ENCODE results near the gene CLIC3.

Gene CLIC3

DNA sequence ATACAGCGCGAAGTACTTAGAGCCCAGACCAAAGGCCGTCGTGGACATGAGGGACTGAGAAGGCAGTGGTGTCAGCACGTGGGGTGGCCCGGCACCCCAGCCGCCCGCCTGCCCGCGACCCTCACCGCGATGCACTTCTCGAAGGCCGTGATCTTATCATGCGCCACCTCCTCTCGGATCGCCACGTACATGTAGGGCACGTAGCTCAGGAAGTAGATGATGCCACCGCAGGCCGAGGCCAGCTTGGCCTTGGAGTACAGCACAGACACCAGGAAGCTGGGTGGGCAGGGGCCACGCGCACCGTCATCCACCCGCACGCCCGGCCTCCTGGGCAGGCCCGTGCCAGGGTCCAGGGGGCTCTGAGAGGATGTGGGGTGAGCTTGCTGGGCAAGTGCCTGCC is 20.7 kb upstream of the CLIC3 start:
- Histone ChIP-seq H3K4me1 (ENCODE audit: control insufficient read depth in 2 of 2, insufficient read depth in 2 of 2, low read length in 2 of 2) (peaks cover 4 to 7% of the 10 kb centered on the region in 2 donors), H3K27me3 (ENCODE audit: control insufficient read depth in 2 of 2, insufficient read depth in 2 of 2, low read length in 2 of 2) (no peaks in the 10 kb centered on the region), H3K36me3 (ENCODE audit: control insufficient read depth in 2 of 2, insufficient read depth in 2 of 2, low read length in 2 of 2) (peaks cover 15 to 18% of the 10 kb centered on the region in 2 donors), H3K27ac (ENCODE audit: low read depth in 2 of 2, low read length in 2 of 2) (no peak overlapping the region), H3K9me3 (ENCODE audit: control insufficient read depth in 2 of 2, low read length in 2 of 2) (no peaks in the 10 kb centered on the region), H3K9ac (ENCODE audit: low read depth in 1 of 2, low read length in 2 of 2) (no peak overlapping the region), H3K4me3 (ENCODE audit: low read length in 2 of 2) (no peak overlapping the region)

DNA sequence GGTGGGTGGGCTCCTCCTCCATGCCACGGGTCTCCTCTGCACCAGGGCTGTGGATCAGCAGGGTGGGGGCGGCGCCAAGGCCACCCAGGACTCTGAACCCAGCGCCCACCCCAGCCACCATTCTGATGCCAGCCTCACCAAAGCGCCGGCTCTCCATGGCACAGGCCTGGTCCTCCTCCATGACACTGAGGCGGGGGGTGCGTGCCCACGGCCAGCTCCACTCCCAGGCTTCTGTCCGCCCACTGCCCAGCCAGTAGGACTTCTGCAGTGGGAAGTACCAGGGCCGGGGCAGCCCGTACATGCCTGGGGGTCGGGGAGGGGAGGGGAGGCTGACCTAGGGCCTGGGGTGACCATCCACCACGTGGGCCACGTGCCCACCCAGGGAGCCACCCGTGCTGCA is 20.1 kb upstream of the CLIC3 start:
- Histone ChIP-seq H3K9me3 (ENCODE audit: control insufficient read depth in 2 of 2, low read length in 2 of 2) (no peaks in the 10 kb centered on the region), H3K9ac (ENCODE audit: low read depth in 1 of 2, low read length in 2 of 2) (no peak overlapping the region), H3K4me3 (ENCODE audit: low read length in 2 of 2) (no peak overlapping the region), H3K27ac (ENCODE audit: low read depth in 2 of 2, low read length in 2 of 2) (no peak overlapping the region), H3K4me1 (ENCODE audit: control insufficient read depth in 2 of 2, insufficient read depth in 2 of 2, low read length in 2 of 2) (peaks cover under 1 to 3% of the 10 kb centered on the region in 2 donors), H3K27me3 (ENCODE audit: control insufficient read depth in 2 of 2, insufficient read depth in 2 of 2, low read length in 2 of 2) (no peaks in the 10 kb centered on the region), H3K36me3 (ENCODE audit: control insufficient read depth in 2 of 2, insufficient read depth in 2 of 2, low read length in 2 of 2) (peaks cover 15 to 18% of the 10 kb centered on the region in 2 donors)

DNA sequence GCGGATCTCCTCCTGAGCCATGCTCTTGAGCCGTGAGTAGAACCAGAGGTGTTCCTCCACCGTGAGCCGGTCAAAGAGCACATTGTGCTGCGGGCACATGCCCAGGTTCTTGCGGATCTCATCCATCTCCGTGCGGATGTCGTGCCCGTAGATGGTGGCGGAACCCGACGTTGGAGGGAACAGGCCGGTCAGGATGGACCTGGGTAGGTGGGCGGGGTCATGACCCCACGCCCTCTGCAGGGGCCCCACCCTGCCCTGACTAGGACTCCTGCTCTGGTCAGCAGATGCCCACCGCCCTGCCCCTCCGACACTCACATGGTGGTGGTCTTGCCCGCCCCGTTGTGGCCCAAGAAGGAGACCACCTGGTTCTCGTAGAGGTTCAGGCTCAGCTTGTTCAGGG is 19.6 kb upstream of the CLIC3 start:
- Histone ChIP-seq H3K4me1 (ENCODE audit: control insufficient read depth in 2 of 2, insufficient read depth in 2 of 2, low read length in 2 of 2) (no peaks in the 10 kb centered on the region), H3K27me3 (ENCODE audit: control insufficient read depth in 2 of 2, insufficient read depth in 2 of 2, low read length in 2 of 2) (no peaks in the 10 kb centered on the region), H3K27ac (ENCODE audit: low read depth in 2 of 2, low read length in 2 of 2) (no peak overlapping the region), H3K9ac (ENCODE audit: low read depth in 1 of 2, low read length in 2 of 2) (no peak overlapping the region), H3K9me3 (ENCODE audit: control insufficient read depth in 2 of 2, low read length in 2 of 2) (no peaks in the 10 kb centered on the region), H3K4me3 (ENCODE audit: low read length in 2 of 2) (no peak overlapping the region), H3K36me3 (ENCODE audit: control insufficient read depth in 2 of 2, insufficient read depth in 2 of 2, low read length in 2 of 2) (peaks cover 15 to 18% of the 10 kb centered on the region in 2 donors)

DNA sequence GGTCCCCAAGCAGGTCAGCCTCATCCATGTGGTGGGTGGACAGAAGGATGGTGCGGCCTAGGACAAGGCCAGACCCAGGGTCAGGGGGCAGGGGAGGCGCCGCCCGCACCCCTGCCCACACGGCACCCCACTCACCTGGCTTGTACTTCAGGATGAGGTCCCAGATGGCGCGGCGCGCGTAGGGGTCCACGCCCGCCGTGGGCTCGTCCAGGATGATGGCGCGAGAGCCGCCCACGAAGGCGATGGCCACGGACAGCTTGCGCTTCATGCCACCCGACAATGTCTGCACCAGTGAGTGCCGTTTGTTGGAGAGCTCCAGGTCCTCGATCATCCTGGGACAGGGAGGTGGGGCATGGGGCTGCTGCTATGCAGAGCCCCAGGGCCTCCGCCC is 19.2 kb upstream of the CLIC3 start:
- Histone ChIP-seq H3K9me3 (ENCODE audit: control insufficient read depth in 2 of 2, low read length in 2 of 2) (no peaks in the 10 kb centered on the region), H3K27ac (ENCODE audit: low read depth in 2 of 2, low read length in 2 of 2) (no peak overlapping the region), H3K27me3 (ENCODE audit: control insufficient read depth in 2 of 2, insufficient read depth in 2 of 2, low read length in 2 of 2) (no peaks in the 10 kb centered on the region), H3K9ac (ENCODE audit: low read depth in 1 of 2, low read length in 2 of 2) (no peak overlapping the region), H3K4me3 (ENCODE audit: low read length in 2 of 2) (no peak overlapping the region), H3K36me3 (ENCODE audit: control insufficient read depth in 2 of 2, insufficient read depth in 2 of 2, low read length in 2 of 2) (peaks cover 15 to 18% of the 10 kb centered on the region in 2 donors), H3K4me1 (ENCODE audit: control insufficient read depth in 2 of 2, insufficient read depth in 2 of 2, low read length in 2 of 2) (no peaks in the 10 kb centered on the region)

DNA sequence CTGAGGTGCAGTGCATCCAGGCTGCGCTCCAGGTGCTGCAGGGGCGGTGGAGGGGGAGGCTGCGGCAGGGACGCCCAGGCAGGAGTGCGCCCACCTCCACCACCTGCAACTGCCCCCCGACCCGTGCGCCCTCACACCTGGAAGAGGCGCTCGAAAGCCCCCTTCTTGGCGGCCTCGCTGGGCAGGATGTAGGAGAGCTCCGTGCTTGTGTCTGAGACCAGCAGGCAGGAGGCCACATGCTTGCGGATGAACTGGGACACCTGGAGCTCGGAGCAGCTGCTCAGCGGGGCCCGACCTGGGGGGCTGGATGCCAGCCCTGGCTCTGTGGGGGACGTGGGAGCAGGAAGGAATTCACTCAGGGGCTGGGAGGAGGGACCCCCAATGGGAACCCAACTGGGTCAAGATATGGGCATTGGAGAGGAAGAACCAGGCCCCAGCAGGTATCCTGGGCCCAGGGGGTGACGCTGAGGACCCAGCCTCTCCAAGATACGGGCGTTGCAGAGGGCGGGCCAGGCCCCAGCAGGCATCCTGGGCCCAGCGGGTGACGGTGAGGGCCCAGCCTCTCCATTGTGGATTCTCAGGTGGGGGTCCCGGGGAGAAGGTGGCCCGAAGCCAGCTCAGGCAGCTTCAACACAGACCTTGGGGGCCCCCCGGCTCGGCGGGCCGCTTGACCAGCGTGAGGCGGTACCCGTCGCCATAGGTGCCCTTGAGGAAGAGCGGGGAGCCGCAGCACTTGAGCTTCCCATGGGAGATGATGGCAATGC is 18.6 kb upstream of the CLIC3 start:
- no peak overlapping the region for H3K27ac ChIP-seq (ENCODE audit: low read depth in 2 of 2, low read length in 2 of 2)
- H3K4me1 ChIP-seq (ENCODE audit: control insufficient read depth in 2 of 2, insufficient read depth in 2 of 2, low read length in 2 of 2), result no peaks in the 10 kb centered on the region
- H3K36me3 ChIP-seq (ENCODE audit: control insufficient read depth in 2 of 2, insufficient read depth in 2 of 2, low read length in 2 of 2), result peaks cover 15 to 18% of the 10 kb centered on the region in 2 donors
- H3K9me3 ChIP-seq (ENCODE audit: control insufficient read depth in 2 of 2, low read length in 2 of 2), result no peaks in the 10 kb centered on the region
- H3K27me3 ChIP-seq (ENCODE audit: control insufficient read depth in 2 of 2, insufficient read depth in 2 of 2, low read length in 2 of 2), result no peaks in the 10 kb centered on the region
- no peak overlapping the region for H3K9ac ChIP-seq (ENCODE audit: low read depth in 1 of 2, low read length in 2 of 2)
- H3K4me3 ChIP-seq (ENCODE audit: low read length in 2 of 2), result no peak overlapping the region

DNA sequence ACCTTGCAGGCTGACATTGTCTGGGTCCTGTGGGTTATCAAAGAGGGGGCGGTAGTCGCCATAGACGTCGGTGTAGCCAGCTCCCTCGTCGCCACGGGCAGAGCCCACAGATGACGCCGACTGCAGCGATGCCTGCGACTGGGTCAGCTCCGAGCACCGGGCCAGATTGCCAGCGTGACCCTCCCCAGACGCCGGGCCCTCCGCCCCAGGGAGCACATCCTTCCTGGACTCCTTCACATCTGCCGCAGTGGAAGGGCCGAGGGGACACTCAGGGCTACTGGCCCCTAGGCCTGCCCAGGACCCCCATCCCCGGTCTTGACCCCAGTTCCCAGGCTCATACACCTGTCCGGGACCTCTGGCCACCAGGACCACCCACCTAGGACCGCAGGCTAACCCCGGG is 17.8 kb upstream of the CLIC3 start:
- Histone ChIP-seq H3K4me3 (ENCODE audit: low read length in 2 of 2) (no peak overlapping the region), H3K9me3 (ENCODE audit: control insufficient read depth in 2 of 2, low read length in 2 of 2) (no peaks in the 10 kb centered on the region), H3K4me1 (ENCODE audit: control insufficient read depth in 2 of 2, insufficient read depth in 2 of 2, low read length in 2 of 2) (no peaks in the 10 kb centered on the region), H3K27ac (ENCODE audit: low read depth in 2 of 2, low read length in 2 of 2) (no peak overlapping the region), H3K36me3 (ENCODE audit: control insufficient read depth in 2 of 2, insufficient read depth in 2 of 2, low read length in 2 of 2) (peaks cover 15 to 22% of the 10 kb centered on the region in 2 donors), H3K9ac (ENCODE audit: low read depth in 1 of 2, low read length in 2 of 2) (no peak overlapping the region), H3K27me3 (ENCODE audit: control insufficient read depth in 2 of 2, insufficient read depth in 2 of 2, low read length in 2 of 2) (no peaks in the 10 kb centered on the region)

DNA sequence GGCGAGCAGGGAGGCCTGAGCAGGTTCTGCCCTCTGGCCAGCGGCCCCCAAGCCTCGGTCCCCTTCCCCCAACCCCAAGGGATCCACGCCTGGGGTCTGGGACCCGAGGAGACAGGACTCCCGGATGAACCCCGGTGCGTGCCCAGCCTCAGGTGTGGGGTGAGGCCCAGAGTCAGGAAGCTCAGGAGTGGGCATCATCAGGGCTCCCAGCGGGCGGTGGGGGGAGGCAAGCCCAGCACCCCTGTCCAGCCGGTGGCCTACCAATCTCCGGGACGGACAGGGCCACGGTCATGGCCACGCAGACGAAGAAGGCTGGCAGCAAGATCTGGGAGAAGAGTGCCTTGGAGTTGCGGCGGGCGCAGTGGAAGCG is 17.2 kb upstream of the CLIC3 start:
- H3K36me3 ChIP-seq (ENCODE audit: control insufficient read depth in 2 of 2, insufficient read depth in 2 of 2, low read length in 2 of 2), result peaks cover 15 to 22% of the 10 kb centered on the region in 2 donors
- no peaks in the 10 kb centered on the region for H3K4me1 ChIP-seq (ENCODE audit: control insufficient read depth in 2 of 2, insufficient read depth in 2 of 2, low read length in 2 of 2)
- H3K27me3 ChIP-seq (ENCODE audit: control insufficient read depth in 2 of 2, insufficient read depth in 2 of 2, low read length in 2 of 2), result no peaks in the 10 kb centered on the region
- no peak overlapping the region for H3K9ac ChIP-seq (ENCODE audit: low read depth in 1 of 2, low read length in 2 of 2)
- H3K9me3 ChIP-seq (ENCODE audit: control insufficient read depth in 2 of 2, low read length in 2 of 2), result no peaks in the 10 kb centered on the region
- no peak overlapping the region for H3K27ac ChIP-seq (ENCODE audit: low read depth in 2 of 2, low read length in 2 of 2)
- no peak overlapping the region for H3K4me3 ChIP-seq (ENCODE audit: low read length in 2 of 2)

DNA sequence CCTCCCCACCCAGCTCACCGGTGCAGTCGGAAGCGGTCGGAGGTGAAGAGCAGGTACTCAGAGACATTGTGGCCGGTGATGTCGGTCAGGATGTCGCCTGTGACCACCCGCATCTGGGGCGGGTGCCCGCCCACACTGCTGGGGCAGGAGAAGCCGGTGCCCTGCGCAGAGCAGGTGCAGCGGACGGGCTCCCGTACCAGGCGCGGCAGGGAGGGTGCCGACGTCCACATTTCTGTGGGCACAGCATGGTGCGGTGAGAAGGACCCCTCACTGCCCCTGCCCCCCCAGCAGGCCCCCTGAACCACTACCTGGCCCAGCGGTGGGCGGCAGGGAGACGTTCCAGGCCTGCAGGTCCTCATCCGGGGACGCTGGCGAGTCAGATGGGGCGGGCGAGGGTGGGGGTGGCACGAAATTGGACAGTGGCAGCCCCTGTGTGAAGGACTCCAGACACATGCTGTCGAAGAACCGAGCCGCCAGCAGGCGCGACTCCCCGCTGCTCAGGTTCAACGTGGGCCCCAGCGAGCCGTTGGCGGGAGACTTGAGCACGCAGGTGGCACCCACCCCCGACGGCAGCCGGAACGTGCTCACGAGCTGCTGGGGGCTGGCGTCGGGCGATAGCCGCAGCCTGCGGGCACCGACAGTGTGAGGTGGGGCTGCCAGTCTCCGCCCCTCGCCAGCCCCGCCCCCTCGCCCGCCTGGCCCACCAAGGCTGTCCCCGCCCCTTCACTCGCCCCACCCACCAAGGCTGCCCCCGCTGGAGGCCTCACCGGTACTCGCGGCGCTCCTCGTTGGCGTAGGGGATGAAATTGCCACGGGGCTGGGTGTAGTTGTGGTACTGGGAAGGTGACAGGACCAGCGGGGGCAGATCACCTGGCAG is 16.6 kb upstream of the CLIC3 start:
- Histone ChIP-seq H3K4me1 (ENCODE audit: control insufficient read depth in 2 of 2, insufficient read depth in 2 of 2, low read length in 2 of 2) (no peaks in the 10 kb centered on the region), H3K9me3 (ENCODE audit: control insufficient read depth in 2 of 2, low read length in 2 of 2) (no peaks in the 10 kb centered on the region), H3K27ac (ENCODE audit: low read depth in 2 of 2, low read length in 2 of 2) (no peak overlapping the region), H3K9ac (ENCODE audit: low read depth in 1 of 2, low read length in 2 of 2) (no peak overlapping the region), H3K36me3 (ENCODE audit: control insufficient read depth in 2 of 2, insufficient read depth in 2 of 2, low read length in 2 of 2) (peaks cover 15 to 22% of the 10 kb centered on the region in 2 donors), H3K27me3 (ENCODE audit: control insufficient read depth in 2 of 2, insufficient read depth in 2 of 2, low read length in 2 of 2) (no peaks in the 10 kb centered on the region), H3K4me3 (ENCODE audit: low read length in 2 of 2) (no peak overlapping the region)

DNA sequence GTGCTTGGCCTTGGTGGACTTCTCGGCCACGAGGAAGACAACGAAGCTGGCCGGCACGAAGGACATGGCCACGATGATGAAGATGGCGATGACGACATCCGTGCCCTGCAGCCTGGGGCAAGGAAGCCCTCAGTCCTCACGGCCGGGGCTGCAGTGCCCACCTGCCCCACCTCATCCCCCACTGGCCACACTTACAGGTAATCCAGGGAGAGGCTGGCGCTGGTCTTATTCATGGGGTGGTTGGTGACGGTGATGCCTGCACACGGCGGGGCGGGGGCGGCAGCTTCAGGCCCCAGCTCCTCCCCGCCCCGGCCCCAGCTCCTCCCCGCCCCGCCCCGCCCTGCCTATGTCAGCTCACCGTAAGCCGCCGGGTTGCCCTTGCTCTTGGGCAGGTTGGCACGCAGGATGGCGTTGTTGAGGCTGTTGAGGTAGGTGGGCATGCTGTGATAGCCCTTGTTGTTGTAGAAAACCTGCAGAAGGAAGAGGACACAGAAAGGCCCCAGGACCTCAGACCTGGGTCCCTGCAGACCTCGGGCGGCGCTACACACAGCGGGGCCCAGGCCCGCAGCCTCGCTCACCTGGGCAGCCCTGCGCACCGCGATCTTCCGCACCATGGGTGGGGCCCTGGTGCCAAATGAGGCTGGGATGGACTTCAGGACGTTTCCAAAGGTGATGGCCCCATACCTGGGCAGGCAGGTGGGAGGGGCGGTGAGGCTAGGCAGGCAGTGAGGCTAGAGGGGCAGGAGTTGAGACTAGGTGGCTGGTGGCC is 15.7 kb upstream of the CLIC3 start:
- H3K27ac ChIP-seq (ENCODE audit: low read depth in 2 of 2, low read length in 2 of 2), result no peak overlapping the region
- H3K27me3 ChIP-seq (ENCODE audit: control insufficient read depth in 2 of 2, insufficient read depth in 2 of 2, low read length in 2 of 2), result no peaks in the 10 kb centered on the region
- H3K9me3 ChIP-seq (ENCODE audit: control insufficient read depth in 2 of 2, low read length in 2 of 2), result no peaks in the 10 kb centered on the region
- H3K4me3 ChIP-seq (ENCODE audit: low read length in 2 of 2), result no peak overlapping the region
- no peak overlapping the region for H3K9ac ChIP-seq (ENCODE audit: low read depth in 1 of 2, low read length in 2 of 2)
- peaks cover 11 to 17% of the 10 kb centered on the region in 2 donors for H3K36me3 ChIP-seq (ENCODE audit: control insufficient read depth in 2 of 2, insufficient read depth in 2 of 2, low read length in 2 of 2)
- no peaks in the 10 kb centered on the region for H3K4me1 ChIP-seq (ENCODE audit: control insufficient read depth in 2 of 2, insufficient read depth in 2 of 2, low read length in 2 of 2)

DNA sequence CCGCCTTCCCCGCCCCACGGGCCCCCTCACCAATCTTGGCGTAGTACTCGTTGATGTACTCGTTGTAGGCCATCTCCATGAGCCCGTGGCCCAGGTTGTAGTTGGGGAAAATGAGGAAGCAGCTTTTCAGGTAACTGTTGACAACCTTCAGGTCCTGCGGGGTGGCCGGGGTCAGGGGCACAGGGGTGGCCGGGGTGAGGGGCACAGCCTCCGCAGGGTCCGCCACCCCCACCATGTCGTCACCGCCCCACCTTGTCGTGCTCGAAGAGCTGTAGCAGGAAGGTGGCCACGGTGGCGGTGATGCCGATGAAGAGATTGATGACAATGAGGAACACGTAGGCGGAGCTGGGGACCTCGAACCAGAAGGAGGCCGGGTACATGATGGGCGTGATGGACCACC is 14.8 kb upstream of the CLIC3 start:
- no peaks in the 10 kb centered on the region for H3K27me3 ChIP-seq (ENCODE audit: control insufficient read depth in 2 of 2, insufficient read depth in 2 of 2, low read length in 2 of 2)
- peaks cover 9% of the 10 kb centered on the region in 2 donors for H3K36me3 ChIP-seq (ENCODE audit: control insufficient read depth in 2 of 2, insufficient read depth in 2 of 2, low read length in 2 of 2)
- no peaks in the 10 kb centered on the region for H3K4me1 ChIP-seq (ENCODE audit: control insufficient read depth in 2 of 2, insufficient read depth in 2 of 2, low read length in 2 of 2)
- H3K9me3 ChIP-seq (ENCODE audit: control insufficient read depth in 2 of 2, low read length in 2 of 2), result no peaks in the 10 kb centered on the region
- H3K4me3 ChIP-seq (ENCODE audit: low read length in 2 of 2), result no peak overlapping the region
- no peak overlapping the region for H3K9ac ChIP-seq (ENCODE audit: low read depth in 1 of 2, low read length in 2 of 2)
- no peak overlapping the region for H3K27ac ChIP-seq (ENCODE audit: low read depth in 2 of 2, low read length in 2 of 2)
